Measurements from ENCODE around the gene TNNI3. TPM values are rescaled to one million over a fixed set of nuclear protein-coding genes. Genes with fewer than 3 reads are reported as not detected.

Gene TNNI3
- total and polyA plus RNA-seq, 2 donors from 2014 or later, result 0.41 to 1.7 TPM

DNA sequence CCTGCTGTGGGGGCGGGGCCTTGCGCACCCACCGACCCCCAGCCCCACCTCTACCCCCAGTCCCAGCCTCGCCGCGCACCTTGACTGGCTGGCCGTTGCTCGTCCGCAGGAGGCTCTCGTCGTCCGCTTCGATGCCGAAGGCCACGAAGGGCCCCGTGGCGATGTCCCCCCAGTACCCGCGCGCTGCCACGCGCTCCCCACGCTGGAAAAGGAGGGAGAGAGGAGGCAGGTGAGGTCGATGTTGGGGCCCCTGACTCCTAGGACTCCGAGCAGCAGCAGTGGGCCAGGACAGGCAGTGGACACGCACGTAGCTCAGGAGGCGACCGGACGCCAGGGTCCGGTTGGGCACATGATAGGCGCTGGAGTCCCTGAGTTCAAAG, 3.4 kb upstream of the TNNI3 start:
- Histone ChIP-seq H3K9ac (ENCODE audit: low read length in 3 of 3) (no peak overlapping the region), H3K36me3 (ENCODE audit: control insufficient read depth in 2 of 3, insufficient read depth in 3 of 3, low read length in 3 of 3) (no peaks in the 10 kb centered on the region), H3K27me3 (ENCODE audit: control insufficient read depth, insufficient read depth, low read length) (peaks cover 7% of the 10 kb centered on the region), H3K27ac (ENCODE audit: low read depth in 2 of 2, low read length in 2 of 2) (no peak overlapping the region), H3K4me3 (ENCODE audit: low read length in 3 of 3) (no peak overlapping the region), H3K9me3 (ENCODE audit: control insufficient read depth in 2 of 3, insufficient read depth in 1 of 3, low read length in 3 of 3) (no peaks in the 10 kb centered on the region), H3K4me1 (ENCODE audit: control insufficient read depth in 2 of 3, insufficient read depth in 2 of 3, low read depth in 1 of 3, low read length in 3 of 3) (no peaks in the 10 kb centered on the region)
- intact Hi-C loops (cut with DNase I), result no loop called here
- TF ChIP-seq, protein P1, sequence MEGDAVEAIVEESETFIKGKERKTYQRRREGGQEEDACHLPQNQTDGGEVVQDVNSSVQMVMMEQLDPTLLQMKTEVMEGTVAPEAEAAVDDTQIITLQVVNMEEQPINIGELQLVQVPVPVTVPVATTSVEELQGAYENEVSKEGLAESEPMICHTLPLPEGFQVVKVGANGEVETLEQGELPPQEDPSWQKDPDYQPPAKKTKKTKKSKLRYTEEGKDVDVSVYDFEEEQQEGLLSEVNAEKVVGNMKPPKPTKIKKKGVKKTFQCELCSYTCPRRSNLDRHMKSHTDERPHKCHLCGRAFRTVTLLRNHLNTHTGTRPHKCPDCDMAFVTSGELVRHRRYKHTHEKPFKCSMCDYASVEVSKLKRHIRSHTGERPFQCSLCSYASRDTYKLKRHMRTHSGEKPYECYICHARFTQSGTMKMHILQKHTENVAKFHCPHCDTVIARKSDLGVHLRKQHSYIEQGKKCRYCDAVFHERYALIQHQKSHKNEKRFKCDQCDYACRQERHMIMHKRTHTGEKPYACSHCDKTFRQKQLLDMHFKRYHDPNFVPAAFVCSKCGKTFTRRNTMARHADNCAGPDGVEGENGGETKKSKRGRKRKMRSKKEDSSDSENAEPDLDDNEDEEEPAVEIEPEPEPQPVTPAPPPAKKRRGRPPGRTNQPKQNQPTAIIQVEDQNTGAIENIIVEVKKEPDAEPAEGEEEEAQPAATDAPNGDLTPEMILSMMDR (IDR thresholded peaks at IDR 0.05; ENCODE audit: borderline replicate concordance, extremely low read depth, insufficient read depth), result no peak
- DNase-seq (peak in 1 of 5 donors; percentile 69), FAIRE-seq (no peak)

DNA sequence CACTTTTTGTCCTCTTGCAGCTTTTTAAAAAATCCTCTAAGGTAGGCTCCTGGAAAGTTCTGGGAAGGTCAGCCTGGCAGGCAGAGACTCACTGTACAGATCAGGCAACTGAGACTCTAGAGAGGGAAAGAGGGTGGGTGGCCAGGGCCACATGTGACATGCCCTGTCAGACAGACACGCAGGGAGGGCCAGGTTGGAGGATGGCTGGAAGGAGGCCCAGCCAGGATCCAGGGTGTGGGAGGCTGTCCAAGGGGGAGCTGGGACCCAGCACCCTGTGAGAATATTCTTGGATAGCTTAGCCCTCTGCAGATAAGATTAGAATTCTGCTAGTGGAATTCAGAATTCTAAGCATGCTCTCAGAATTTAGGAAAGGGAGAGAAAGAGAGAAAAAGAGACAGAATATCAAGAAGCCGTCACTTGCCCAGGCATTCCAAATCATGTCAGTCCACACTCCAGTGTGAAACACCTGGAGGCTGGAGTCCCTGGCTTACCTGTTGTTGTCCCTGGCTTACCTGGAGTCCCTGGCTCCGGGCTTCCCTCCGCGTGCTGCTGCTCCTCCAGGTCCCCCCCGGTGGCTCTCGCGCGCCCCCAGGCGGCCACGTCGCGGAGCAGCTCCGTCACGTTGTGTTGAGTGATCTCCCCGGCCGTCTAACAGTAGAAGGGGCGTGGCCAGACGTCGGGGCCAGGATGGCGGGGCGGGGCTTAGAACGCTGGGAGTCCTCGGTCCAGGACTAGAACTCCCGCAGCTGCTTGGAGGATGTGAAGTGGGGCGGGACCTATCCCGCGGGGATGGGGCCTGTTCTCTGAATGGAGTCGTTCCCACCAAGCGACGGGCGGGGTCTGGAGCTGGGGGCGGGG, 2.8 kb upstream of the TNNI3 start:
- TF ChIP-seq, protein P1 (IDR thresholded peaks at IDR 0.05; ENCODE audit: borderline replicate concordance, extremely low read depth, insufficient read depth), result peak; percentile 48
- DNase-seq, result peak; percentile 91 to 95 (median 92)
- H3K9me3 ChIP-seq (ENCODE audit: control insufficient read depth in 2 of 3, insufficient read depth in 1 of 3, low read length in 3 of 3), result no peaks in the 10 kb centered on the region
- H3K4me3 ChIP-seq (ENCODE audit: low read length in 3 of 3), result no peak overlapping the region
- H3K27ac ChIP-seq (ENCODE audit: low read depth in 2 of 2, low read length in 2 of 2), result no peak overlapping the region
- no peak overlapping the region for H3K9ac ChIP-seq (ENCODE audit: low read length in 3 of 3)
- intact Hi-C loops (cut with DNase I), result no loop called here
- FAIRE-seq, result no peak
- peaks cover 7% of the 10 kb centered on the region for H3K27me3 ChIP-seq (ENCODE audit: control insufficient read depth, insufficient read depth, low read length)
- no peaks in the 10 kb centered on the region for H3K36me3 ChIP-seq (ENCODE audit: control insufficient read depth in 2 of 3, insufficient read depth in 3 of 3, low read length in 3 of 3)
- no peaks in the 10 kb centered on the region for H3K4me1 ChIP-seq (ENCODE audit: control insufficient read depth in 2 of 3, insufficient read depth in 2 of 3, low read depth in 1 of 3, low read length in 3 of 3)

DNA sequence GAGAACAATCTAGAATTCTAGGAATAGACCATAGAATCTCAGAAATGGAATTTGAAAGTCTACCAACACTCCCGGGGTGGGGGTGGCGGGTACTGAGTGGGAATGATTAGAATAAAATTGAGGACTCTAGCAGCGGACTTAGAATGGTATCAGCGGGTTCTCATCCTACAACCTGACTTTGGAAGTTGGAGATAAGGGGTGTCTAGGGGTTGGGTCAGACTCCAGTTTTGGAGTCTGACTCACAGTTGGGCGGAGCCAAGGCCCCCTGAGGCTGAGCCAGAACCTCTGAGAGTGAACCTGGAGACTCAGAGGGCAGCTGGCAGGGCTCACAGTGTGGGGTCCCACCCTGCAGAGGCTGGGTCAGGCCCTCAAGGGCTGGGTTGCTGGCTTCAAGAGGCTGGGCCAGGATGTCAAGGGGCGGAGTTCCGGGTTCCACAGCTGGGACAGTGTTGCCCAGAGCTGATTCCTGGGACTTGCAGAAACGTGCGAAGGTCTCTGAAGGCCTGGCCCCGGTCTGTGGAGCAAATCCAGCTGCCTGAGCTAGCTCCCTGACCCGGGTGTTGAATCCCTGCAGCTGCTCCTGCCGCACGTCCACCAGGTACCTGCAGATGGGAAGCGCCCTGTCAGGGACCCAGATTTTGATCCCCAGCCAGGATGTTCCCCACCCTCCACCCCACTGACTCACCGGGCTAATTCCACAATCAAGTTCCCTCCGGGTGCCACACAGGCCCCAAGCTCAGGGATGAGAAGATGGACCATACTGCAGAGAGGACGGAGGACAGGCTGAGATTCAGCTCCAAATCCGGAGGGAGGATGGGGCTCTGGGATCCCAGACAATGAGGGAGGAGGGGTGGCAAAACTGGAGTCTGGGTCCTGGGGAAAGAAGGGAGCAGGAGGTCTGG, 1.6 kb upstream of the TNNI3 start:
- H3K9ac ChIP-seq (ENCODE audit: low read length in 3 of 3), result no peak overlapping the region
- no peaks in the 10 kb centered on the region for H3K9me3 ChIP-seq (ENCODE audit: control insufficient read depth in 2 of 3, insufficient read depth in 1 of 3, low read length in 3 of 3)
- TF ChIP-seq, protein P1 (IDR thresholded peaks at IDR 0.05; ENCODE audit: borderline replicate concordance, extremely low read depth, insufficient read depth), result no peak
- peaks cover 7% of the 10 kb centered on the region for H3K27me3 ChIP-seq (ENCODE audit: control insufficient read depth, insufficient read depth, low read length)
- H3K36me3 ChIP-seq (ENCODE audit: control insufficient read depth in 2 of 3, insufficient read depth in 3 of 3, low read length in 3 of 3), result no peaks in the 10 kb centered on the region
- DNase-seq (peak in 1 of 5 donors; percentile 52), FAIRE-seq (no peak)
- intact Hi-C loops (cut with DNase I), result loop anchor here (10.0 kb wide), 1 partner anchor 266 kb away; no protein-coding TSS in a partner anchor
- H3K4me1 ChIP-seq (ENCODE audit: control insufficient read depth in 2 of 3, insufficient read depth in 2 of 3, low read depth in 1 of 3, low read length in 3 of 3), result no peaks in the 10 kb centered on the region
- H3K4me3 ChIP-seq (ENCODE audit: low read length in 3 of 3), result no peak overlapping the region
- H3K27ac ChIP-seq (ENCODE audit: low read depth in 2 of 2, low read length in 2 of 2), result no peak overlapping the region
